ENCODE results near the gene ERP44. TPM values are rescaled to one million over a fixed set of nuclear protein-coding genes. Genes with fewer than 3 reads are reported as not detected.
"Not testable (repeated sequence)": the region's sequence is repeated elsewhere in the genome, so short reads cannot be mapped to it uniquely, and the experiment has no call there.

ERP44 gene
- total RNA-seq, 1 donor from 2014 or later, result 15.6 TPM

DNA sequence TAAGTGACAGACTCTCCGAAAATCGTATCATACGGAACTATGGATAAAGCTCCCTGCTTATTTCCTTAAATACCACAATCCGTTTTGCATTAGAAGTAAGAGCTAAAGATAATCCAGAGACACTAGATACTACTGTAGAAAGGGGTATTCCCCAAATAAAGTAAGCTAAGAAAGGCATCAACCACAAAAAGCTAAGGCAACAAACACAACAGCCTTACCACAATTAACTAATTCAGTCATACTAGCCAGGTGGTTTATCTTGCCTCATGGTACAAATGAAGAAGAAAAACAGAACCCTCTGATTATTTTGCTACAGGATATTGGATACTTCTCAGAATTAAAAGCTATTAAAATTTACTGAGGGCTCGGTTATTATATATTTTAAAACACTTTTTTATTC lies 14.1 kb downstream of the ERP44 start:
- no peak overlapping the region for H3K27ac ChIP-seq (replicated peaks)
- H3K36me3 ChIP-seq, result no peaks in the 10 kb centered on the region
- peaks cover 72% of the 10 kb centered on the region for H3K4me1 ChIP-seq
- H3K27me3 ChIP-seq (ENCODE audit: low read depth), result no peaks in the 10 kb centered on the region
- H3K9me3 ChIP-seq (replicated peaks), result no peaks in the 10 kb centered on the region
- no peak for DNase-seq
- TF ChIP-seq, protein P1, sequence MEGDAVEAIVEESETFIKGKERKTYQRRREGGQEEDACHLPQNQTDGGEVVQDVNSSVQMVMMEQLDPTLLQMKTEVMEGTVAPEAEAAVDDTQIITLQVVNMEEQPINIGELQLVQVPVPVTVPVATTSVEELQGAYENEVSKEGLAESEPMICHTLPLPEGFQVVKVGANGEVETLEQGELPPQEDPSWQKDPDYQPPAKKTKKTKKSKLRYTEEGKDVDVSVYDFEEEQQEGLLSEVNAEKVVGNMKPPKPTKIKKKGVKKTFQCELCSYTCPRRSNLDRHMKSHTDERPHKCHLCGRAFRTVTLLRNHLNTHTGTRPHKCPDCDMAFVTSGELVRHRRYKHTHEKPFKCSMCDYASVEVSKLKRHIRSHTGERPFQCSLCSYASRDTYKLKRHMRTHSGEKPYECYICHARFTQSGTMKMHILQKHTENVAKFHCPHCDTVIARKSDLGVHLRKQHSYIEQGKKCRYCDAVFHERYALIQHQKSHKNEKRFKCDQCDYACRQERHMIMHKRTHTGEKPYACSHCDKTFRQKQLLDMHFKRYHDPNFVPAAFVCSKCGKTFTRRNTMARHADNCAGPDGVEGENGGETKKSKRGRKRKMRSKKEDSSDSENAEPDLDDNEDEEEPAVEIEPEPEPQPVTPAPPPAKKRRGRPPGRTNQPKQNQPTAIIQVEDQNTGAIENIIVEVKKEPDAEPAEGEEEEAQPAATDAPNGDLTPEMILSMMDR (IDR thresholded peaks at IDR 0.05; ENCODE audit: borderline replicate concordance), result no peak
- intact Hi-C loops (cut with micrococcal nuclease), result no loop called here
- H3K4me3 ChIP-seq, result no peak overlapping the region

DNA sequence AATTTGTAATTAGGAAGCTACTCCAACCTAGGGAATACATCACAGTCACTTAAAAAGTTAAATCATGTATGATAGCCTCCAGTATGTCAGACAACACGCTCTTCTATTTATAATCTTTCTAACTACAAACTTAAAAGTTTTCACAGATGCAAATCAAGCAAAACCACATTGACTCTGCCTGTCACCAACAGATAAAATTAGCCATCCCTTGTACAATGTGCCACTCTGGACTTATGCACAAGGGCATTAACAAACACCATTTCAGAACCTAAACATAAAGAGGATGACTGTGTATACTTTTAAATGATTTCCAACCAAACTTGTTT lies 14.7 kb downstream of the ERP44 start:
- no peak overlapping the region for H3K4me3 ChIP-seq
- H3K27ac ChIP-seq (replicated peaks), result no peak overlapping the region
- no peaks in the 10 kb centered on the region for H3K36me3 ChIP-seq
- no peaks in the 10 kb centered on the region for H3K27me3 ChIP-seq (ENCODE audit: low read depth)
- H3K4me1 ChIP-seq, result peaks cover 66% of the 10 kb centered on the region
- no peaks in the 10 kb centered on the region for H3K9me3 ChIP-seq (replicated peaks)
- TF ChIP-seq, protein P1 (IDR thresholded peaks at IDR 0.05; ENCODE audit: borderline replicate concordance), result no peak
- DNase-seq, result no peak
- intact Hi-C loops (cut with micrococcal nuclease), result no loop called here

DNA sequence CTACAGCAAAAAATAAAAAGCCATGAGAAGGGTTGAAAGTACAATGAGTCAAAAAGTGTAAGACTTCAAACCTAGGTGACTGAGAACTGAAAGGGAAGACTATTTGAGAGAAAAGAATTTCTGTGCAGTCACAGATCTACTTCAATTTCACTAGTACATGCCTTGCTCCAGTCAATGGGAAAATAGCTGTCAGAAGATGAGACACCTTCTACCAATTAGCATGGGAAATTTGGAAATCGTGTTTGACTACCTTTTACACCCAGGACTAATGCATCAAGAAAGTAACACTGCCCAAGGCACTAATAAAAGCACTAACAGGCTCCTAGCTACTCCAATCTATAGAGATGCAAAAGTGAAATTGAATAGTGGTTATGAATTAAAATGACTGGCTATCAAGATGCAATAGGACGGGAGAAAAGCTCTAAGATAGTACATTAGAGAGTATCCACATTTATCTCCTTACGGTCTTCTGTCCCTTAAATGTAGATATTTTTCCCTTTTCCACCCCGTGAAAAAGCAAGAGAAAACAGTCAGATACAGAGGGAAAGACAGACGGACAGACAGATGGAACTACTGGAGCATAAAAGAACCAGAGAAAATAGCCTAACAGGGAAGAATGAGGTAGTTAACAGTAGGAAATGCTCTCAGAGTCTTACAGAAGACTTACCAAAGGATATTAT lies 15.2 kb downstream of the ERP44 start:
- H3K27me3 ChIP-seq (ENCODE audit: low read depth), result no peaks in the 10 kb centered on the region
- DNase-seq, result no peak
- H3K9me3 ChIP-seq (replicated peaks), result no peaks in the 10 kb centered on the region
- H3K36me3 ChIP-seq, result no peaks in the 10 kb centered on the region
- no peak overlapping the region for H3K4me3 ChIP-seq
- H3K4me1 ChIP-seq, result peaks cover 64% of the 10 kb centered on the region
- no peak overlapping the region for H3K27ac ChIP-seq (replicated peaks)
- TF ChIP-seq, protein P1 (IDR thresholded peaks at IDR 0.05; ENCODE audit: borderline replicate concordance), result no peak
- intact Hi-C loops (cut with micrococcal nuclease), result no loop called here

DNA sequence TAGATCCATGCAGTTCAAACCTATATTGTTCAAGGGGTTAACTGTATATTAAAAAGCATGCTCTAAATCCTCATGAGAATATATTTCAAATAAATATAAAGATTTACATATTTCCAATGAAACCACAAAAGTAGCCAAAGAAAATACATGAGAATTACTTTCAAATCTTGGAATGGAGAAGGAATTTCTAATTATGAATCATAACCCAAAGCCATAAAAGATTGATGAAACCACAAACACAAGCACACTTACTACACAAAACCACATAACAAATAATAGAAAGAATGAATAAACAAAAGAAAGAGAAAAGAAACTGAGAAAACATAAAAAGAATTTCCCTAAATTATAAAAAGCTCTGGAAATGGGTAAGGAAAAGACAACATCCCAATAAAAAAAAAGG lies 16.0 kb downstream of the ERP44 start:
- Histone ChIP-seq H3K36me3 (no peaks in the 10 kb centered on the region), H3K4me1 (peaks cover 62% of the 10 kb centered on the region), H3K27ac (replicated peaks) (no peak overlapping the region), H3K4me3 (no peak overlapping the region), H3K27me3 (ENCODE audit: low read depth) (no peaks in the 10 kb centered on the region), H3K9me3 (replicated peaks) (no peaks in the 10 kb centered on the region)
- TF ChIP-seq, protein P1 (IDR thresholded peaks at IDR 0.05; ENCODE audit: borderline replicate concordance), result no peak
- DNase-seq, result no peak
- intact Hi-C loops (cut with micrococcal nuclease), result no loop called here

DNA sequence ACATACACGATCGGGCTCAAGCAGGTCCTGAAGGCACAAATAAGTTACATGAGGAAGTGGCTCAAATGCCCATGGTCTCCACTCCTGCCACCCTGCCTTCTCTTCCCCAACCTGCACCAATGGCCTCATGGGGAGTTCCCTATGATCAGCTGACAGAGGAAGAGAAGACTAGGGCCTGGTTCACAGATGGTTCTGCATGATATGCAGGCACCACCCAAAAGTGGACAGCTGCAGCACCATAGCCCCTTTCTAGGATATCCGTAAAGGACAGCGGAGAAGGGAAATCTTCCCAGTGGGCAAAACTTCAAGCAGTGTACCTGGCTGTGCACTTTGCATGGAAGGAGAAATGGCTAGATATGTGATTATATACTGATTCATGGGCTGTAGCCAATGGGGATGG lies 22.5 kb downstream of the ERP44 start:
- H3K27ac ChIP-seq (replicated peaks); H3K27me3 ChIP-seq (ENCODE audit: low read depth); DNase-seq; H3K36me3 ChIP-seq; intact Hi-C loops (cut with micrococcal nuclease); H3K9me3 ChIP-seq (replicated peaks); H3K4me3 ChIP-seq: not testable (repeated sequence)
- peaks cover 48% of the 10 kb centered on the region for H3K4me1 ChIP-seq

DNA sequence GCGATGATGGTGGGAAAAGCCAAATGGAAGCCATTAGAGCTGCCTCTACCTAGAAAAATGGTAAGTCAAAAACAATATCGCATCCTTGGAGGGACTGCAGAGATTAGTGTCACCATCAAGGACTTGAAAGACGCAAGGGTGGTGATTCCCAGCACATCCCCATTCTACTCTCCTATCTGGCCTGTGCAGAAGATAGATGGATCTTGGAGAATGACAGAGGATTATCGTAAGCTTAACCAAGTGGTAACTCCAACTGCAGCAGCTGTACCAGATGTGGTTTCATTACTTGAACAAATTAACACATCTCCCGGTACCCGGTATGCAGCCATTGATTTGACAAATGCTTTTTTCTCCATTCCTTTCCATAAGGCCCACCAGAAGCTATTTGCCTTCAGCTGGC lies 23.8 kb downstream of the ERP44 start:
- H3K4me3 ChIP-seq, result no peak overlapping the region
- no peak overlapping the region for H3K27ac ChIP-seq (replicated peaks)
- peaks cover 49% of the 10 kb centered on the region for H3K4me1 ChIP-seq
- H3K27me3 ChIP-seq (ENCODE audit: low read depth), result no peaks in the 10 kb centered on the region
- H3K9me3 ChIP-seq (replicated peaks), result no peaks in the 10 kb centered on the region
- DNase-seq, result no peak
- no peaks in the 10 kb centered on the region for H3K36me3 ChIP-seq
- TF ChIP-seq, protein P1 (IDR thresholded peaks at IDR 0.05; ENCODE audit: borderline replicate concordance), result no peak
- intact Hi-C loops (cut with micrococcal nuclease), result no loop called here

Data from left ventricle myocardium inferior (tissue), 1 donor.